ENCODE results near the gene ZBTB3. TPM values are rescaled to one million over a fixed set of nuclear protein-coding genes. Genes with fewer than 3 reads are reported as not detected.
A peak's percentile ranks its signal among the peaks of the same experiment; 100 is the strongest.

The ZBTB3 gene
- total and polyA plus RNA-seq, 2 of the 13 experiments (the other 11 are each of a cell fraction or from before 2014, with no cell fraction given) = 3.4 to 5.2 TPM

DNA sequence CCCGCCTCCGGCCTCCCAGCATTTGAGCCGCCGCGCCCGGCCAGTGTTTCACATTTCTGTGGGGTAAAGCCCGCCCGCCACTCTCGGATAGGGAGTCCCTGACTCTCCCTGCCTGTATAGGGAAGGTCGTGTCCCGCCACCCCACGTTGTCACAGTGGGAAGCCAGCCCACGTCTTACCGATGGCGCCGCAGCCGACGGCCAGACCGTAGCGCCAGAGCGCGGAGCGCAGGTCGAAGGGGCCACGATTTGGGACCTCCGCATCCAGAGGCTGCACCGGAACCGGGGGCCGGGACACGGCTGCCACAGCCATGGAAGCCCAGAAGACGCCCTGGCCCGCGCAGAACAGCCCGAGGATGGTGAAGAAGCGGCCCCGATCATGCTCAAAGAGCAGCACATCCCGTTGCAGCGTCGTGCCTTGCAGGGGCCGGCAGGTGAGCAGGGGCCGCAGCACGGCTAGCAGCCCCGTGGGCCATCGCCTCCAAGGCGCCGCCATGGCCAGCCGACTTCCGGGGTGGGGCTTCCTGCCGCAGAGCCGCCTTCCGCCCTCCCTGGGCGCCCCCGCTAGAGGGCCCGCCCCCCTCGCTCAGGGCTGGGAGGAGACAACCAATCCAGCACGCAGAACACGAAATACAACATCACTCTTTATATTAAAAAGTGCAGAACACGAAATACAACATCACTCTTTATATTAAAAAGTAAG lies 37.7 kb upstream of the ZBTB3 start, which contains the start of gene TMEM223 (continued):
- TF ChIP-seq, protein P1, sequence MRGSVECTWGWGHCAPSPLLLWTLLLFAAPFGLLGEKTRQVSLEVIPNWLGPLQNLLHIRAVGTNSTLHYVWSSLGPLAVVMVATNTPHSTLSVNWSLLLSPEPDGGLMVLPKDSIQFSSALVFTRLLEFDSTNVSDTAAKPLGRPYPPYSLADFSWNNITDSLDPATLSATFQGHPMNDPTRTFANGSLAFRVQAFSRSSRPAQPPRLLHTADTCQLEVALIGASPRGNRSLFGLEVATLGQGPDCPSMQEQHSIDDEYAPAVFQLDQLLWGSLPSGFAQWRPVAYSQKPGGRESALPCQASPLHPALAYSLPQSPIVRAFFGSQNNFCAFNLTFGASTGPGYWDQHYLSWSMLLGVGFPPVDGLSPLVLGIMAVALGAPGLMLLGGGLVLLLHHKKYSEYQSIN (CRISPR knock-in tag; IDR thresholded peaks at IDR 0.05; ENCODE audit: borderline replicate concordance) = no peak
- no peak for TF ChIP-seq SCMH1 (CRISPR knock-in tag; IDR thresholded peaks at IDR 0.05; ENCODE audit: borderline replicate concordance)
- peak; percentile 71 for TF ChIP-seq XRCC5 (optimal IDR thresholded peaks at IDR 0.05; ENCODE audit: low read length)
- TF ChIP-seq ZNF777 (CRISPR knock-in tag; IDR thresholded peaks at IDR 0.05) = no peak
- TF ChIP-seq, protein P2, sequence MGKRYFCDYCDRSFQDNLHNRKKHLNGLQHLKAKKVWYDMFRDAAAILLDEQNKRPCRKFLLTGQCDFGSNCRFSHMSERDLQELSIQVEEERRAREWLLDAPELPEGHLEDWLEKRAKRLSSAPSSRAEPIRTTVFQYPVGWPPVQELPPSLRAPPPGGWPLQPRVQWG (CRISPR knock-in tag; IDR thresholded peaks at IDR 0.05; ENCODE audit: borderline replicate concordance, low read depth) = no peak
- TF ChIP-seq ZNF619 (CRISPR knock-in tag; IDR thresholded peaks at IDR 0.05) = peak; percentile 37; the same call in 1 of the 2 replicates
- TF ChIP-seq, protein P3, sequence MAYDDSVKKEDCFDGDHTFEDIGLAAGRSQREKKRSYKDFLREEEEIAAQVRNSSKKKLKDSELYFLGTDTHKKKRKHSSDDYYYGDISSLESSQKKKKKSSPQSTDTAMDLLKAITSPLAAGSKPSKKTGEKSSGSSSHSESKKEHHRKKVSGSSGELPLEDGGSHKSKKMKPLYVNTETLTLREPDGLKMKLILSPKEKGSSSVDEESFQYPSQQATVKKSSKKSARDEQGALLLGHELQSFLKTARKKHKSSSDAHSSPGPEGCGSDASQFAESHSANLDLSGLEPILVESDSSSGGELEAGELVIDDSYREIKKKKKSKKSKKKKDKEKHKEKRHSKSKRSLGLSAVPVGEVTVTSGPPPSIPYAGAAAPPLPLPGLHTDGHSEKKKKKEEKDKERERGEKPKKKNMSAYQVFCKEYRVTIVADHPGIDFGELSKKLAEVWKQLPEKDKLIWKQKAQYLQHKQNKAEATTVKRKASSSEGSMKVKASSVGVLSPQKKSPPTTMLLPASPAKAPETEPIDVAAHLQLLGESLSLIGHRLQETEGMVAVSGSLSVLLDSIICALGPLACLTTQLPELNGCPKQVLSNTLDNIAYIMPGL (CRISPR knock-in tag; IDR thresholded peaks at IDR 0.05; ENCODE audit: borderline replicate concordance in 1 of 2, low read depth in 1 of 2) = peak; percentile 69 to 91; a peak in 3 of 4 replicates
- TF ChIP-seq, protein P4, sequence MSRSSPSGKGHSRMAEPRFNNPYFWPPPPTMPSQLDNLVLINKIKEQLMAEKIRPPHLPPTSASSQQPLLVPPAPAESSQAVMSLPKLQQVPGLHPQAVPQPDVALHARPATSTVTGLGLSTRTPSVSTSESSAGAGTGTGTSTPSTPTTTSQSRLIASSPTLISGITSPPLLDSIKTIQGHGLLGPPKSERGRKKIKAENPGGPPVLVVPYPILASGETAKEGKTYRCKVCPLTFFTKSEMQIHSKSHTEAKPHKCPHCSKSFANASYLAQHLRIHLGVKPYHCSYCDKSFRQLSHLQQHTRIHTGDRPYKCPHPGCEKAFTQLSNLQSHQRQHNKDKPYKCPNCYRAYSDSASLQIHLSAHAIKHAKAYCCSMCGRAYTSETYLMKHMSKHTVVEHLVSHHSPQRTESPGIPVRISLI (CRISPR knock-in tag; IDR thresholded peaks at IDR 0.05; ENCODE audit: borderline replicate concordance) = no peak
- no peak for TF ChIP-seq ZNF143 (CRISPR knock-in tag; IDR thresholded peaks at IDR 0.05)
- TF ChIP-seq IKZF1 (IDR thresholded peaks at IDR 0.05) = no peak
- TF ChIP-seq NKX3-1 (CRISPR knock-in tag; IDR thresholded peaks at IDR 0.05) = no peak
- peak; percentile 82; the same call in 1 of the 2 replicates for TF ChIP-seq RORA (CRISPR knock-in tag; IDR thresholded peaks at IDR 0.05)
- TF ChIP-seq, protein P5, sequence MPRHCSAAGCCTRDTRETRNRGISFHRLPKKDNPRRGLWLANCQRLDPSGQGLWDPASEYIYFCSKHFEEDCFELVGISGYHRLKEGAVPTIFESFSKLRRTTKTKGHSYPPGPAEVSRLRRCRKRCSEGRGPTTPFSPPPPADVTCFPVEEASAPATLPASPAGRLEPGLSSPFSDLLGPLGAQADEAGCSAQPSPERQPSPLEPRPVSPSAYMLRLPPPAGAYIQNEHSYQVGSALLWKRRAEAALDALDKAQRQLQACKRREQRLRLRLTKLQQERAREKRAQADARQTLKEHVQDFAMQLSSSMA (CRISPR knock-in tag; IDR thresholded peaks at IDR 0.05) = peak; percentile 96
- TF ChIP-seq SAFB2 (CRISPR knock-in tag; IDR thresholded peaks at IDR 0.05; ENCODE audit: borderline replicate concordance, low read depth) = peak; percentile 92
- TF ChIP-seq RBFOX2 (IDR thresholded peaks at IDR 0.05; ENCODE audit: low read depth, low read length) = peak; percentile 99
- TF ChIP-seq ESRRA (CRISPR knock-in tag; IDR thresholded peaks at IDR 0.05; ENCODE audit: low read depth) = no peak; the same call in 1 of the 2 replicates
- no peak for TF ChIP-seq ZNF34 (CRISPR knock-in tag; IDR thresholded peaks at IDR 0.05; ENCODE audit: borderline replicate concordance)
- TF ChIP-seq ZNF329 (CRISPR knock-in tag; IDR thresholded peaks at IDR 0.05; ENCODE audit: low read depth) = no peak
- no peak for TF ChIP-seq TCF7 (IDR thresholded peaks at IDR 0.05; ENCODE audit: low read depth)
- no peak for TF ChIP-seq HMG20B (CRISPR knock-in tag; conservative IDR thresholded peaks at IDR 0.05)
- TF ChIP-seq ZMAT3 (CRISPR knock-in tag; conservative IDR thresholded peaks at IDR 0.05) = peak; percentile 61
- TF ChIP-seq ZNF138 (CRISPR knock-in tag; IDR thresholded peaks at IDR 0.05; ENCODE audit: low read depth) = peak; percentile 81; the same call in 1 of the 2 replicates
- TF ChIP-seq FLYWCH1 (CRISPR knock-in tag; IDR thresholded peaks at IDR 0.05) = no peak
- TF ChIP-seq DDIT3 (CRISPR knock-in tag; IDR thresholded peaks at IDR 0.05) = no peak
- no peak for TF ChIP-seq ZFP36 (IDR thresholded peaks at IDR 0.05; ENCODE audit: borderline replicate concordance, low read depth, low read length, partially characterized antibody)
